SU-DHL-6 (cell line): ENCODE measurements around the gene PXK.
A peak's percentile ranks its signal among the peaks of the same experiment; 100 is the strongest.

ENCODE experiments used
- H2AFZ ChIP-seq: fragments of 200-600 bp; sonication (generic); 2 replicates; pipeline ENCODE4 v1.6.1; 2014; ENCODE audit warnings: low read depth, mild to moderate bottlenecking, moderate library complexity, mixed read lengths, antibody characterized with exemption, low read length; ENCODE audit not compliant: severe bottlenecking
- H3F3A ChIP-seq: fragments of 200-600 bp; shearing (Covaris generic); 2 replicates; pipeline ENCODE4 v1.6.0; 2016; ENCODE audit warnings: antibody characterized with exemption, mild to moderate bottlenecking; ENCODE audit not compliant: insufficient read depth
- H3K27ac ChIP-seq: fragments of 200-600 bp; sonication (generic); 2 replicates; pipeline ENCODE4 v1.5.1; 2016; ENCODE audit warnings: low read depth, mild to moderate bottlenecking, low read length, moderate library complexity, mixed read lengths
- H3K27me3 ChIP-seq: fragments of 200-600 bp; sonication (generic), shearing (Covaris generic); 2 replicates; pipeline ENCODE4 v1.6.0; 2014; ENCODE audit warnings: mild to moderate bottlenecking, low read length
- H3K36me3 ChIP-seq: fragments of 200-600 bp; sonication (generic); 2 replicates; pipeline ENCODE4 v1.6.1; 2014; ENCODE audit warnings: mild to moderate bottlenecking, low read length, mixed read lengths
- H3K4me2 ChIP-seq: fragments of 300-600, 200-600 bp; shearing (Covaris generic), sonication (generic); 2 replicates; pipeline ENCODE4 v1.6.0; 2014; ENCODE audit warnings: low read length, low read depth, mild to moderate bottlenecking; ENCODE audit not compliant: poor library complexity, severe bottlenecking
- H3K4me3 ChIP-seq: fragments of 200-600 bp; sonication (generic); 2 replicates; pipeline ENCODE4 v1.5.1; 2014; ENCODE audit warnings: antibody characterized with exemption, low read length, mild to moderate bottlenecking, mixed read lengths; ENCODE audit not compliant: insufficient read depth, poor library complexity, severe bottlenecking
- H3K79me2 ChIP-seq: fragments of 200-600 bp; sonication (generic); 2 replicates; pipeline ENCODE4 v1.6.1; 2014; ENCODE audit warnings: mild to moderate bottlenecking, low read length, moderate library complexity; ENCODE audit not compliant: insufficient read depth
- H3K9ac ChIP-seq: fragments of 200-600 bp; sonication (generic); 2 replicates; pipeline ENCODE4 v1.7.0; 2014; ENCODE audit warnings: mild to moderate bottlenecking, low read length
- H3K9me2 ChIP-seq: fragments of 200-600 bp; sonication (generic); replicated peaks from 2 replicates; pipeline ENCODE4 v1.6.1; 2014; ENCODE audit warnings: low read length; ENCODE audit not compliant: insufficient read depth
- H3K9me3 ChIP-seq: fragments of 200-600 bp; sonication (generic); 2 replicates; pipeline ENCODE4 v1.6.1; 2014; ENCODE audit warnings: low read length, mixed read lengths; ENCODE audit not compliant: insufficient read depth
- H4K20me1 ChIP-seq: fragments of 200-600 bp; sonication (generic); 2 replicates; pipeline ENCODE4 v1.6.1; 2014; ENCODE audit warnings: low read depth, mild to moderate bottlenecking, antibody characterized with exemption, low read length, moderate library complexity, mixed read lengths
- EZH2phosphoT487 ChIP-seq: fragments of 200-600 bp; sonication (generic), shearing (Covaris generic); conservative IDR thresholded peaks from 2 replicates; pipeline ENCODE4 v1.6.1; 2018; ENCODE audit warnings: mild to moderate bottlenecking, antibody characterized with exemption, low read length, moderate library complexity, mixed read lengths
- TF ChIP-seq, protein P1 (sequence below): fragments of 200-600 bp; sonication (generic); IDR thresholded peaks from one replicate; pipeline ENCODE4 v1.5.1; 2017; ENCODE audit warnings: antibody characterized with exemption, mild to moderate bottlenecking, low read length, moderate library complexity; ENCODE audit not compliant: insufficient read depth, poor library complexity, severe bottlenecking

PXK gene

GRCh38 chr3:58384381-58385090 lies 51.8 kb downstream of the PXK start:
- H3K36me3 ChIP-seq, result peaks cover 12% of the 10 kb centered on the region
- H2AFZ ChIP-seq, result no peak overlapping the region
- H3F3A ChIP-seq, result peaks cover 5% of the 10 kb centered on the region; the same call in 1 of the 2 replicates
- no peaks in the 10 kb centered on the region for H4K20me1 ChIP-seq
- H3K4me3 ChIP-seq, result no peak overlapping the region
- peaks cover 21% of the 10 kb centered on the region for H3K79me2 ChIP-seq
- no peak overlapping the region for H3K27ac ChIP-seq
- H3K9me2 ChIP-seq, result no peaks in the 10 kb centered on the region
- TF ChIP-seq, protein P1, sequence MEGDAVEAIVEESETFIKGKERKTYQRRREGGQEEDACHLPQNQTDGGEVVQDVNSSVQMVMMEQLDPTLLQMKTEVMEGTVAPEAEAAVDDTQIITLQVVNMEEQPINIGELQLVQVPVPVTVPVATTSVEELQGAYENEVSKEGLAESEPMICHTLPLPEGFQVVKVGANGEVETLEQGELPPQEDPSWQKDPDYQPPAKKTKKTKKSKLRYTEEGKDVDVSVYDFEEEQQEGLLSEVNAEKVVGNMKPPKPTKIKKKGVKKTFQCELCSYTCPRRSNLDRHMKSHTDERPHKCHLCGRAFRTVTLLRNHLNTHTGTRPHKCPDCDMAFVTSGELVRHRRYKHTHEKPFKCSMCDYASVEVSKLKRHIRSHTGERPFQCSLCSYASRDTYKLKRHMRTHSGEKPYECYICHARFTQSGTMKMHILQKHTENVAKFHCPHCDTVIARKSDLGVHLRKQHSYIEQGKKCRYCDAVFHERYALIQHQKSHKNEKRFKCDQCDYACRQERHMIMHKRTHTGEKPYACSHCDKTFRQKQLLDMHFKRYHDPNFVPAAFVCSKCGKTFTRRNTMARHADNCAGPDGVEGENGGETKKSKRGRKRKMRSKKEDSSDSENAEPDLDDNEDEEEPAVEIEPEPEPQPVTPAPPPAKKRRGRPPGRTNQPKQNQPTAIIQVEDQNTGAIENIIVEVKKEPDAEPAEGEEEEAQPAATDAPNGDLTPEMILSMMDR, result no peak
- TF ChIP-seq EZH2phosphoT487, result no peak
- H3K9ac ChIP-seq, result no peak overlapping the region
- no peak overlapping the region for H3K4me2 ChIP-seq
- H3K27me3 ChIP-seq, result no peaks in the 10 kb centered on the region
- H3K9me3 ChIP-seq, result no peaks in the 10 kb centered on the region

- H3K36me3 ChIP-seq, result peaks cover 25% of the 10 kb centered on the region
- no peaks in the 10 kb centered on the region for H4K20me1 ChIP-seq
- H3K4me3 ChIP-seq, result no peak overlapping the region
- H3K4me2 ChIP-seq, result no peak overlapping the region
- no peaks in the 10 kb centered on the region for H3K9me3 ChIP-seq
- no peaks in the 10 kb centered on the region for H3K9me2 ChIP-seq
- no peaks in the 10 kb centered on the region for H3K27me3 ChIP-seq
- no peak overlapping the region for H3K27ac ChIP-seq
- no peak overlapping the region for H3K9ac ChIP-seq
- TF ChIP-seq, protein P1, result no peak
- no peak for TF ChIP-seq EZH2phosphoT487
- peaks cover 5% of the 10 kb centered on the region; the same call in 1 of the 2 replicates for H3F3A ChIP-seq
- H3K79me2 ChIP-seq, result peaks cover 14% of the 10 kb centered on the region
- no peak overlapping the region for H2AFZ ChIP-seq
These were observed 54.1 kb downstream of the PXK start for GRCh38 chr3:58386626-58387365.

- H3K4me2 ChIP-seq, result peak overlapping the region; percentile 16
- H3K4me3 ChIP-seq, result no peak overlapping the region
- no peaks in the 10 kb centered on the region for H3K9me3 ChIP-seq
- TF ChIP-seq EZH2phosphoT487, result no peak
- TF ChIP-seq, protein P1, result no peak
- peaks cover 14% of the 10 kb centered on the region for H3K79me2 ChIP-seq
- H3K9me2 ChIP-seq, result no peaks in the 10 kb centered on the region
- no peak overlapping the region for H3K9ac ChIP-seq
- H3K36me3 ChIP-seq, result peaks cover 23% of the 10 kb centered on the region
- H3F3A ChIP-seq, result peaks cover 5% of the 10 kb centered on the region; the same call in 1 of the 2 replicates
- no peak overlapping the region for H2AFZ ChIP-seq
- no peaks in the 10 kb centered on the region for H4K20me1 ChIP-seq
- no peaks in the 10 kb centered on the region for H3K27me3 ChIP-seq
- H3K27ac ChIP-seq, result peak overlapping the region; percentile 49
These were observed 55.2 kb downstream of the PXK start for GRCh38 chr3:58387650-58388546.
